ENCODE data around the gene TSHZ3. TPM values are rescaled to one million over a fixed set of nuclear protein-coding genes. Genes with fewer than 3 reads are reported as not detected.

TSHZ3 gene
- total RNA-seq, 1 donor, result 7.6 TPM

DNA sequence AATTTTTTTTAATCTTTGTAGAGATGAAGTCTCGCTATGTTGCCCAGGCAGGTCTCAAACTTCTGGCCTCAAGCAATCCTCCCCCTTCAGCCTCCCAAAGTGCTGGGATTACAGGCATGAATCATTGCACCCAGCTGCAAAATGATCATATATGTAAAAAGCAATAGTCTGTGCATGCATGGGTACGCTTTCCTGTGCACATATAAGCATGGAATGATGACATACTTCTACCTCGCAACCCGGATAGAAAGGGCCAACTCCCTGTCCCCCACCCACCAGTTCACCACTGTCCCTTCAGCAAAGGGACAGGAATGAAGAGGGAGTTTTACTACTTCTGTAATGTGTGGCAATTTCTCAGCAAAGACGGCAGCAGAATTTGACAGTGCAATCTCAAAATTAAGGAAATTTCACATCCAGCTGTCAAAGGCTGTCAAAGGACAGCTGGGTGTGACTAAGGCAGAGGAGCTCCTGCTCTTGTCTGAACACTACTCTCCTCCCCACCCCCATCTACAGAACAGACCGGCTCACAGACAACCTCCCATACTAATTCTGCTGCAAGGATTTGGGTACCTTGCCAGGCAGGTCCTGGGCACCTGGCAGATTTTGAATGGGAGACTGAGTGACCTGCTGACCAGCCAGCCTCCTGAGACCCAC, 95.6 kb downstream of the TSHZ3 start:
- no peaks in the 10 kb centered on the region for H3K4me1 ChIP-seq (ENCODE audit: insufficient read depth, low read length)
- DNase-seq (ENCODE audit: insufficient read length, low spot score, missing footprints), result no peak
- TF ChIP-seq, protein P1, sequence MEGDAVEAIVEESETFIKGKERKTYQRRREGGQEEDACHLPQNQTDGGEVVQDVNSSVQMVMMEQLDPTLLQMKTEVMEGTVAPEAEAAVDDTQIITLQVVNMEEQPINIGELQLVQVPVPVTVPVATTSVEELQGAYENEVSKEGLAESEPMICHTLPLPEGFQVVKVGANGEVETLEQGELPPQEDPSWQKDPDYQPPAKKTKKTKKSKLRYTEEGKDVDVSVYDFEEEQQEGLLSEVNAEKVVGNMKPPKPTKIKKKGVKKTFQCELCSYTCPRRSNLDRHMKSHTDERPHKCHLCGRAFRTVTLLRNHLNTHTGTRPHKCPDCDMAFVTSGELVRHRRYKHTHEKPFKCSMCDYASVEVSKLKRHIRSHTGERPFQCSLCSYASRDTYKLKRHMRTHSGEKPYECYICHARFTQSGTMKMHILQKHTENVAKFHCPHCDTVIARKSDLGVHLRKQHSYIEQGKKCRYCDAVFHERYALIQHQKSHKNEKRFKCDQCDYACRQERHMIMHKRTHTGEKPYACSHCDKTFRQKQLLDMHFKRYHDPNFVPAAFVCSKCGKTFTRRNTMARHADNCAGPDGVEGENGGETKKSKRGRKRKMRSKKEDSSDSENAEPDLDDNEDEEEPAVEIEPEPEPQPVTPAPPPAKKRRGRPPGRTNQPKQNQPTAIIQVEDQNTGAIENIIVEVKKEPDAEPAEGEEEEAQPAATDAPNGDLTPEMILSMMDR (IDR thresholded peaks at IDR 0.05; ENCODE audit: extremely low read depth, low read depth, low read length), result no peak
- H4K20me1 ChIP-seq (ENCODE audit: insufficient read depth, low read length), result no peaks in the 10 kb centered on the region
- H3K4me3 ChIP-seq (ENCODE audit: insufficient read depth, low read length), result no peak overlapping the region
- no peak overlapping the region for H3K4me2 ChIP-seq (ENCODE audit: insufficient read depth, low read length)
- H3K27me3 ChIP-seq (ENCODE audit: insufficient read depth, low read length), result no peaks in the 10 kb centered on the region
- H2AFZ ChIP-seq (ENCODE audit: low read length), result no peak overlapping the region
- H3K79me2 ChIP-seq (ENCODE audit: insufficient read depth, low read length), result no peaks in the 10 kb centered on the region
- H3K36me3 ChIP-seq (ENCODE audit: insufficient read depth, low read length), result no peaks in the 10 kb centered on the region
- H3K9me3 ChIP-seq (ENCODE audit: low read depth, low read length), result no peaks in the 10 kb centered on the region
- H3K27ac ChIP-seq (ENCODE audit: low read depth, low read length), result no peak overlapping the region

DNA sequence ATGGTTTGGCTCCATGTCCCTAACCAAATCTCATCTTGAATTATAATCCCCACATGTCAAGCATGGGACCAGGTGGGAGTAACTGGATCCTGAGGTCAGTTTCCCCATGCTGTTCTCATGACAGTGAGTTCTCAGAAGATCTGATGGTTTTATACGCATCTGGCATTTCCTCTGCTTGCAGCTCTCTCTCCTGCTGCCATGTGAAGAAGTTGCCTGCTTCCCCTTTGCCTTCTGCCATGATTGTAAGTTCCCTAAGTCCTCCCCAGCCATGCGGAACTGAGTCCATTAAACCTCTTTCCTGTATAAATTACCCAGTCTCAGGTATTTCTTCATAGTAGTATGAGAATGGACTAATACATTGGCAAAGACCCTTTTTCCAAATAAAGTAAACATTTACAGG, 96.8 kb downstream of the TSHZ3 start:
- H2AFZ ChIP-seq (ENCODE audit: low read length), result no peak overlapping the region
- H3K36me3 ChIP-seq (ENCODE audit: insufficient read depth, low read length), result no peaks in the 10 kb centered on the region
- TF ChIP-seq, protein P1 (IDR thresholded peaks at IDR 0.05; ENCODE audit: extremely low read depth, low read depth, low read length), result no peak
- no peaks in the 10 kb centered on the region for H3K9me3 ChIP-seq (ENCODE audit: low read depth, low read length)
- no peaks in the 10 kb centered on the region for H3K79me2 ChIP-seq (ENCODE audit: insufficient read depth, low read length)
- no peaks in the 10 kb centered on the region for H4K20me1 ChIP-seq (ENCODE audit: insufficient read depth, low read length)
- H3K4me1 ChIP-seq (ENCODE audit: insufficient read depth, low read length), result no peaks in the 10 kb centered on the region
- H3K4me3 ChIP-seq (ENCODE audit: insufficient read depth, low read length), result no peak overlapping the region
- no peak overlapping the region for H3K27ac ChIP-seq (ENCODE audit: low read depth, low read length)
- DNase-seq (ENCODE audit: insufficient read length, low spot score, missing footprints), result no peak
- H3K27me3 ChIP-seq (ENCODE audit: insufficient read depth, low read length), result no peaks in the 10 kb centered on the region
- no peak overlapping the region for H3K4me2 ChIP-seq (ENCODE audit: insufficient read depth, low read length)

DNA sequence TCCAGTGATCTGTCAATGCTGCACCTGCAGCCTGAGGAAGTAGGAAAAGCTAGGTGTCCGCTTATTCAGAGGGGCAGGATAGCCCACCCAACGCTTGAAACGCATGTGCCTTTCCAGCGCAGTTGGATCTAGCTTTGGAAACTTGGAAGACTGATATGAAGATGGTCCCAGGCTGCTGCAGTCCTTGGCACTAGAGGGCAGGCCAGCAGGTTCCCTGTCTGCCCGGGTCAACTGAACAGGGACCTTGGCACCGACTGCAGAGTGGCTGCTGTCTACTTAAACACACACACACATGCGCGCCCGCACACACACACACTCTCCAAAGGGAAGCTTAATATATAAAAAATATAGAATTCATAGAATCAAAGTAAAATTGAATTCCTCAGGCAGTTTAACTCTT, 100.0 kb downstream of the TSHZ3 start:
- Histone ChIP-seq H3K4me1 (ENCODE audit: insufficient read depth, low read length) (no peaks in the 10 kb centered on the region), H3K4me2 (ENCODE audit: insufficient read depth, low read length) (no peak overlapping the region), H3K9me3 (ENCODE audit: low read depth, low read length) (no peaks in the 10 kb centered on the region), H3K4me3 (ENCODE audit: insufficient read depth, low read length) (no peak overlapping the region), H3K79me2 (ENCODE audit: insufficient read depth, low read length) (no peaks in the 10 kb centered on the region), H3K27me3 (ENCODE audit: insufficient read depth, low read length) (no peaks in the 10 kb centered on the region), H4K20me1 (ENCODE audit: insufficient read depth, low read length) (no peaks in the 10 kb centered on the region), H3K36me3 (ENCODE audit: insufficient read depth, low read length) (no peaks in the 10 kb centered on the region), H3K27ac (ENCODE audit: low read depth, low read length) (no peak overlapping the region), H2AFZ (ENCODE audit: low read length) (no peak overlapping the region)
- TF ChIP-seq, protein P1 (IDR thresholded peaks at IDR 0.05; ENCODE audit: extremely low read depth, low read depth, low read length), result peak; percentile 19
- DNase-seq (ENCODE audit: insufficient read length, low spot score, missing footprints), result peak; percentile 25

DNA sequence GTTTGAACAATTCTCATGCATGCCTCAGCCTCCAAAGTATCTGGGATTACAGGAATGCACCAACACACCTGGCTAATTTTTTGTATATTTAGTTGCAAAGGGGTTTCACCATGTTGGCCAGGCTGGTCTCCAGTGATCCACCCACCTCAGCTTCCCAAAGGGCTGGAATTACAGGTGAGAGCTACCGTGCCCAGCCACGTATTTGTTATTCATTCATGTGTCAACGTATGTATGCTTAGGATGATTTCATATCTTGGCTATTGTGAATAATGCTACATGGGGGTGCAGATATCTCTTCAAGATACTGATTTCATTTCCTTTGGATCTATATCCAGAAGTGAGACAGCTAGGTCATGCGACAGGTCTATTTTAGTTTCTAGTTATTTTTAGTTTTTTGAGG, 113.4 kb downstream of the TSHZ3 start:
- H3K27ac ChIP-seq (ENCODE audit: low read depth, low read length), result no peak overlapping the region
- no peaks in the 10 kb centered on the region for H3K79me2 ChIP-seq (ENCODE audit: insufficient read depth, low read length)
- DNase-seq (ENCODE audit: insufficient read length, low spot score, missing footprints), result no peak
- no peaks in the 10 kb centered on the region for H4K20me1 ChIP-seq (ENCODE audit: insufficient read depth, low read length)
- H3K36me3 ChIP-seq (ENCODE audit: insufficient read depth, low read length), result no peaks in the 10 kb centered on the region
- no peak overlapping the region for H2AFZ ChIP-seq (ENCODE audit: low read length)
- TF ChIP-seq, protein P1 (IDR thresholded peaks at IDR 0.05; ENCODE audit: extremely low read depth, low read depth, low read length), result no peak
- no peaks in the 10 kb centered on the region for H3K27me3 ChIP-seq (ENCODE audit: insufficient read depth, low read length)
- no peak overlapping the region for H3K4me2 ChIP-seq (ENCODE audit: insufficient read depth, low read length)
- H3K4me3 ChIP-seq (ENCODE audit: insufficient read depth, low read length), result no peak overlapping the region
- peaks cover 16% of the 10 kb centered on the region for H3K4me1 ChIP-seq (ENCODE audit: insufficient read depth, low read length)
- no peaks in the 10 kb centered on the region for H3K9me3 ChIP-seq (ENCODE audit: low read depth, low read length)

Data from osteoblast (primary cell).